GM21360 (cell line): Measurements from ENCODE around the gene TCEAL3.
A peak's percentile ranks its signal among the peaks of the same experiment; 100 is the strongest.
"Not testable (repeated sequence)": the region's sequence is repeated elsewhere in the genome, so short reads cannot be mapped to it uniquely, and the experiment has no call there.

Source experiments
- ATAC-seq: cut with Tn5 transposase; IDR thresholded peaks from one replicate; pipeline ENCODE4 v1.9.1; 2021; ENCODE audit warnings: mild to moderate bottlenecking, moderate library complexity; ENCODE audit not compliant: unreplicated experiment

Gene TCEAL3

GRCh38 chrX:103607364-103608305 lies at the start of gene TCEAL3:
Gene TCEAL3 (plus strand): TSS chrX:103607963. CDS start chrX:103609065, 1,102 bp downstream.
- ATAC-seq = peak; percentile 74

GRCh38 chrX:103560256-103560655 lies 47.5 kb upstream of the TCEAL3 start:
- ATAC-seq = no peak

GRCh38 chrX:103562801-103563200 lies 45.0 kb upstream of the TCEAL3 start:
- no peak for ATAC-seq

- ATAC-seq = no peak
Observed at GRCh38 chrX:103565197-103565596, 42.6 kb upstream of the TCEAL3 start.

- no peak for ATAC-seq
Observed at GRCh38 chrX:103565752-103566151, 42.0 kb upstream of the TCEAL3 start.

- no peak for ATAC-seq
Observed at GRCh38 chrX:103571121-103571520, 36.6 kb upstream of the TCEAL3 start.

- no peak for ATAC-seq
Observed at GRCh38 chrX:103571726-103572125, 36.0 kb upstream of the TCEAL3 start.

GRCh38 chrX:103573202-103573601 lies 34.6 kb upstream of the TCEAL3 start:
- ATAC-seq = no peak

- ATAC-seq = no peak
Observed at GRCh38 chrX:103584596-103584995, 23.2 kb upstream of the TCEAL3 start.

GRCh38 chrX:103585411-103586313 lies 22.1 kb upstream of the TCEAL3 start, which contains the start of gene TCEAL4:
Gene TCEAL4 (plus strand): TSS chrX:103585515. CDS start chrX:103586676, 1,161 bp downstream.
- peak; percentile 85 for ATAC-seq

GRCh38 chrX:103586314-103586646 lies 21.5 kb upstream of the TCEAL3 start:
- ATAC-seq = peak; percentile 31

GRCh38 chrX:103586659-103587058 lies 21.1 kb upstream of the TCEAL3 start:
- no peak for ATAC-seq

- not testable (repeated sequence) for ATAC-seq
Observed at GRCh38 chrX:103592295-103592694, 15.5 kb upstream of the TCEAL3 start.

GRCh38 chrX:103595202-103595601 lies 12.6 kb upstream of the TCEAL3 start:
- not testable (repeated sequence) for ATAC-seq

- ATAC-seq = no peak
Observed at GRCh38 chrX:103608306-103608963, 672 bp downstream of the TCEAL3 start.

GRCh38 chrX:103610282-103610681 lies 2.5 kb downstream of the TCEAL3 start:
- no peak for ATAC-seq

GRCh38 chrX:103613362-103613890 lies 5.7 kb downstream of the TCEAL3 start:
- no peak for ATAC-seq

GRCh38 chrX:103614999-103615398 lies 7.2 kb downstream of the TCEAL3 start:
- ATAC-seq = no peak

GRCh38 chrX:103615781-103616371 lies 8.1 kb downstream of the TCEAL3 start:
- ATAC-seq = no peak

- no peak for ATAC-seq
Observed at GRCh38 chrX:103616676-103617186, 9.0 kb downstream of the TCEAL3 start.
